K562 (cell line): Measurements from ENCODE around the gene DIPK1B. TPM values are rescaled to one million over a fixed set of nuclear protein-coding genes. Genes with fewer than 3 reads are reported as not detected.
A peak's percentile ranks its signal among the peaks of the same experiment; 100 is the strongest.

Source experiments
- ARNT ChIP-seq, 2 experiments: fragments of 450-650 bp; IDR thresholded peaks; 2 replicates each; pipeline ENCODE4 v1.6.1; 2016; ENCODE audit warnings: mild to moderate bottlenecking in 1 of 2
- COPS2 ChIP-seq: fragments of 450-650 bp; conservative IDR thresholded peaks from 2 replicates; pipeline ENCODE4 v1.6.1; 2016; ENCODE audit warnings: mild to moderate bottlenecking, moderate library complexity
- FOXK1 ChIP-seq: sonication (generic); formaldehyde crosslinking; IDR thresholded peaks from 2 replicates; pipeline ENCODE4 v1.8.0; 2022; ENCODE audit warnings: missing genetic modification reagents, mild to moderate bottlenecking, borderline replicate concordance
- GATA2 ChIP-seq: sonication (generic); formaldehyde crosslinking; IDR thresholded peaks from 2 replicates; pipeline ENCODE4 v1.4.0; 2020; ENCODE audit warnings: mild to moderate bottlenecking, missing genetic modification reagents
- IRF2 ChIP-seq: sonication (generic); formaldehyde crosslinking; IDR thresholded peaks from 2 replicates; pipeline ENCODE4 v1.8.1; 2022; ENCODE audit warnings: mild to moderate bottlenecking, missing genetic modification reagents
- LEF1 ChIP-seq: fragments of 450-650 bp; IDR thresholded peaks from 2 replicates; pipeline ENCODE4 v1.6.1; 2016; ENCODE audit warnings: mild to moderate bottlenecking
- MBD2 ChIP-seq: sonication (generic); IDR thresholded peaks from 2 replicates; pipeline ENCODE4 v1.6.1; 2016; ENCODE audit warnings: low read depth, borderline replicate concordance
- SAFB ChIP-seq: fragments of 200-400 bp; formaldehyde crosslinking; IDR thresholded peaks from 2 replicates; pipeline ENCODE4 v1.6.1; 2017; ENCODE audit warnings: low read depth, low read length, borderline replicate concordance
- SMARCB1 ChIP-seq: IDR thresholded peaks from 2 replicates; pipeline ENCODE4 v1.6.1; 2011; ENCODE audit warnings: improper control_type of control experiment, low read depth; ENCODE audit not compliant: insufficient read length
- TCF3 ChIP-seq: sonication (generic); formaldehyde crosslinking; IDR thresholded peaks from 2 replicates; pipeline ENCODE4 v1.4.0; 2020; ENCODE audit warnings: mild to moderate bottlenecking, missing genetic modification reagents
- THRAP3 ChIP-seq: fragments of 450-650 bp; IDR thresholded peaks from 2 replicates; pipeline ENCODE4 v1.6.1; 2016; ENCODE audit warnings: mild to moderate bottlenecking, inconsistent platforms, borderline replicate concordance
- ZC3H8 ChIP-seq: fragments of 450-650 bp; IDR thresholded peaks from 2 replicates; pipeline ENCODE4 v1.6.1; 2017
- ZNF146 ChIP-seq: IDR thresholded peaks from one replicate; pipeline ENCODE4 v1.6.1; 2018; ENCODE audit warnings: missing compliant biosample characterization; ENCODE audit not compliant: unreplicated experiment
- ZNF197 ChIP-seq: fragments of 200-800 bp; sonication (Bioruptor generic); IDR thresholded peaks from 2 replicates; pipeline ENCODE4 v1.6.1; 2016; ENCODE audit warnings: low read depth, missing genetic modification characterization, missing compliant biosample characterization
- ZNF41 ChIP-seq: fragments of 250-450 bp; sonication (Bioruptor Pico); conservative IDR thresholded peaks from 2 replicates; pipeline ENCODE4 v1.4.0; 2020; ENCODE audit warnings: mild to moderate bottlenecking
- ZNF445 ChIP-seq: fragments of 250-450 bp; sonication (Bioruptor Pico); IDR thresholded peaks from 2 replicates; pipeline ENCODE4 v1.4.0; 2020; ENCODE audit warnings: low read depth, mild to moderate bottlenecking, moderate library complexity
- ZNF584 ChIP-seq: fragments of 200-800 bp; sonication (Bioruptor generic); IDR thresholded peaks from 2 replicates; pipeline ENCODE4 v1.6.1; 2016; ENCODE audit warnings: low read depth, mild to moderate bottlenecking, missing genetic modification characterization, missing compliant biosample characterization
- ZNF668 ChIP-seq: fragments of 250-450 bp; sonication (Bioruptor Pico); IDR thresholded peaks from 2 replicates; pipeline ENCODE4 v1.8.0; 2022; ENCODE audit warnings: mild to moderate bottlenecking, inconsistent platforms
- ZNF696 ChIP-seq: fragments of 250-450 bp; sonication (Bioruptor Pico); conservative IDR thresholded peaks from 2 replicates; pipeline ENCODE4 v1.4.0; 2020; ENCODE audit warnings: mild to moderate bottlenecking, moderate library complexity
- ZZZ3 ChIP-seq: fragments of 450-650 bp; IDR thresholded peaks from 2 replicates; pipeline ENCODE4 v1.6.1; 2016; ENCODE audit warnings: antibody characterized with exemption, mild to moderate bottlenecking, moderate library complexity
- polyA plus RNA-seq, 8 experiments: library from polyadenylated mRNA; depleted of rRNA in 4 of 8; stranded (reverse) in 5 of 8; unstranded in 3 of 8; fragments of >200 nt; fragmentation: Nextera tagmentation in 2 of 8; fragmentation: Illumina TruSeq in 1 of 8; extraction: Ambion mirVana in 2 of 8; extraction: Trizol in 1 of 8; gene quantifications; 2 replicates each; pipeline versions ENCODE4 v1.2.1 to v1.2.3, GENCODE V29; 2011 to 2014; ENCODE audit warnings: inconsistent platforms in 1 of 8, missing spikeins in 1 of 8
- total RNA-seq, 7 experiments: library from RNA; depleted of rRNA in 6 of 7; stranded (reverse); fragments of >200 nt in 6 of 7; fragmentation: Illumina TruSeq in 2 of 7; extraction: Trizol in 2 of 7; gene quantifications; 2 replicates each; pipeline versions ENCODE4 v1.2.1 to v1.2.3, GENCODE V29; 2011 to 2021; ENCODE audit warnings: low replicate concordance in 1 of 7
- TF ChIP-seq, protein P1 (sequence below), 2 experiments: fragments of 450-650 bp; conservative IDR thresholded peaks; 2 replicates each; pipeline ENCODE4 v1.6.1; 2017; ENCODE audit warnings: mild to moderate bottlenecking in 2 of 2, moderate library complexity in 2 of 2
- TF ChIP-seq, protein P2 (sequence below): fragments of 450-650 bp; formaldehyde crosslinking; IDR thresholded peaks from 2 replicates; pipeline ENCODE4 v1.4.0; 2020; ENCODE audit warnings: mild to moderate bottlenecking, moderate library complexity
- TF ChIP-seq, protein P3 (sequence below): fragments of 450-650 bp; IDR thresholded peaks from 2 replicates; pipeline ENCODE4 v1.6.1; 2017; ENCODE audit warnings: mild to moderate bottlenecking, moderate library complexity
- TF ChIP-seq, protein P4 (sequence below): fragments of 250-450 bp; sonication (Bioruptor Pico); IDR thresholded peaks from 2 replicates; pipeline ENCODE4 v1.4.0; 2020; ENCODE audit warnings: mild to moderate bottlenecking

The DIPK1B gene
- total and polyA plus RNA-seq, 9 of the 15 experiments (the other 6 are each of a cell fraction or from before 2014, with no cell fraction given), result 0.08 to 22.3 (median 5.9) TPM

DNA sequence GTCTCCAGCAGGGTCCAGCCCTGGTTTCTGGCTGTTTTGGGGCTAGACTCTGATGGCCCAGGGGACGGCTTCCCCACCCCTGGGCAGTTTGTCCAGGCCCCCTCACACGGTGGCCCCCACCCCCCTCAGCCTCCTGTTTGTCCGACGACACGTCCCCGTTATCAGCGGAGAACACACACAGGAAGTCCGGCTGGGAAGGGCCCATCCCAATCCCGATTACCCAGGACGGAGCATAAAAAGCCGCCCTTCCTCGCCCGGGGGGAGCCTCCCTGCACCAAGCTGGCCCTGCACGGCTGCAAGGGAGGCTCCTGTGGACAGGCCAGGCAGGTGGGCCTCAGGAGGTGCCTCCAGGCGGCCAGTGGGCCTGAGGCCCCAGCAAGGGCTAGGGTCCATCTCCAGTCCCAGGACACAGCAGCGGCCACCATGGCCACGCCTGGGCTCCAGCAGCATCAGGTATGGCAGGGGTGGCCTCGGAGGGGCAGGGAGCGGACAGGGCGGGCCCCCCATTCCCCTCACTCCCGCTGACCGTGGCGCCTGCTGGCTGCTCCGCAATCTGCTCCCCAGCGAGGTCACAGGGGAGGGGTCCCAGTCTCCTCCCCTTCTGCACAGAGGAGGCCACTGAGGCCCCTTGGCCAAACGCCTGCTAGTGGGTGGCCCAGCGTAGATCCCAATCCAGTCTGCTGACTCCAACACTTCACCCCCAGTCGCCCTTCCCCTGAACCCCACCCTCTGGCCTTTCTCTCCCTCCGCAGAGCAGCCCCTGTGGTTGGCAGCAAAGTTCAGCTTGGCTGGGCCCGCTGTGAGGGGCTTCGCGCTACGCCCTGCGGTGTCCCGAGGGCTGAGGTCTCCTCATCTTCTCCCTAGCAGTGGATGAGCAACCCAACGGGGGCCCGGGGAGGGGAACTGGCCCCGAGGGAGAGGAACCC, 49.5 kb upstream of the DIPK1B start, which contains the start of gene EGFL7 (continued):
- TF ChIP-seq, protein P1, sequence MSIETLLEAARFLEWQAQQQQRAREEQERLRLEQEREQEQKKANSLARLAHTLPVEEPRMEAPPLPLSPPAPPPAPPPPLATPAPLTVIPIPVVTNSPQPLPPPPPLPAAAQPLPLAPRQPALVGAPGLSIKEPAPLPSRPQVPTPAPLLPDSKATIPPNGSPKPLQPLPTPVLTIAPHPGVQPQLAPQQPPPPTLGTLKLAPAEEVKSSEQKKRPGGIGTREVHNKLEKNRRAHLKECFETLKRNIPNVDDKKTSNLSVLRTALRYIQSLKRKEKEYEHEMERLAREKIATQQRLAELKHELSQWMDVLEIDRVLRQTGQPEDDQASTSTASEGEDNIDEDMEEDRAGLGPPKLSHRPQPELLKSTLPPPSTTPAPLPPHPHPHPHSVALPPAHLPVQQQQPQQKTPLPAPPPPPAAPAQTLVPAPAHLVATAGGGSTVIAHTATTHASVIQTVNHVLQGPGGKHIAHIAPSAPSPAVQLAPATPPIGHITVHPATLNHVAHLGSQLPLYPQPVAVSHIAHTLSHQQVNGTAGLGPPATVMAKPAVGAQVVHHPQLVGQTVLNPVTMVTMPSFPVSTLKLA (conservative IDR thresholded peaks at IDR 0.05), result peak; percentile 71 to 83
- TF ChIP-seq, protein P2, sequence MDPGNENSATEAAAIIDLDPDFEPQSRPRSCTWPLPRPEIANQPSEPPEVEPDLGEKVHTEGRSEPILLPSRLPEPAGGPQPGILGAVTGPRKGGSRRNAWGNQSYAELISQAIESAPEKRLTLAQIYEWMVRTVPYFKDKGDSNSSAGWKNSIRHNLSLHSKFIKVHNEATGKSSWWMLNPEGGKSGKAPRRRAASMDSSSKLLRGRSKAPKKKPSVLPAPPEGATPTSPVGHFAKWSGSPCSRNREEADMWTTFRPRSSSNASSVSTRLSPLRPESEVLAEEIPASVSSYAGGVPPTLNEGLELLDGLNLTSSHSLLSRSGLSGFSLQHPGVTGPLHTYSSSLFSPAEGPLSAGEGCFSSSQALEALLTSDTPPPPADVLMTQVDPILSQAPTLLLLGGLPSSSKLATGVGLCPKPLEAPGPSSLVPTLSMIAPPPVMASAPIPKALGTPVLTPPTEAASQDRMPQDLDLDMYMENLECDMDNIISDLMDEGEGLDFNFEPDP, result no peak
- TF ChIP-seq ZNF668 (CRISPR knock-in tag) (no peak), ZC3H8 (no peak), ZNF197 (CRISPR knock-in tag) (no peak), FOXK1 (no peak), ZNF445 (CRISPR knock-in tag) (no peak), SAFB (no peak), ZNF584 (CRISPR knock-in tag) (no peak), ZNF696 (CRISPR knock-in tag) (no peak), LEF1 (peak; percentile 72; the same call in 1 of the 2 replicates), SMARCB1 (no peak), COPS2 (no peak), ZNF41 (no peak), IRF2 (CRISPR knock-in tag) (no peak), ZNF146 (CRISPR knock-in tag) (peak; percentile 20), THRAP3 (no peak; the same call in 1 of the 2 replicates), GATA2 (CRISPR knock-in tag) (peak; percentile 90), ARNT (IDR thresholded peaks at IDR 0.05) (peak in 1 of 2 experiments; percentile 86; a peak in 2 of 4 replicates), MBD2 (peak; percentile 88), ZZZ3 (no peak), TCF3 (CRISPR knock-in tag) (peak; percentile 98)
- TF ChIP-seq, protein P3, sequence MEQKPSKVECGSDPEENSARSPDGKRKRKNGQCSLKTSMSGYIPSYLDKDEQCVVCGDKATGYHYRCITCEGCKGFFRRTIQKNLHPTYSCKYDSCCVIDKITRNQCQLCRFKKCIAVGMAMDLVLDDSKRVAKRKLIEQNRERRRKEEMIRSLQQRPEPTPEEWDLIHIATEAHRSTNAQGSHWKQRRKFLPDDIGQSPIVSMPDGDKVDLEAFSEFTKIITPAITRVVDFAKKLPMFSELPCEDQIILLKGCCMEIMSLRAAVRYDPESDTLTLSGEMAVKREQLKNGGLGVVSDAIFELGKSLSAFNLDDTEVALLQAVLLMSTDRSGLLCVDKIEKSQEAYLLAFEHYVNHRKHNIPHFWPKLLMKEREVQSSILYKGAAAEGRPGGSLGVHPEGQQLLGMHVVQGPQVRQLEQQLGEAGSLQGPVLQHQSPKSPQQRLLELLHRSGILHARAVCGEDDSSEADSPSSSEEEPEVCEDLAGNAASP, result no peak
- TF ChIP-seq, protein P4, sequence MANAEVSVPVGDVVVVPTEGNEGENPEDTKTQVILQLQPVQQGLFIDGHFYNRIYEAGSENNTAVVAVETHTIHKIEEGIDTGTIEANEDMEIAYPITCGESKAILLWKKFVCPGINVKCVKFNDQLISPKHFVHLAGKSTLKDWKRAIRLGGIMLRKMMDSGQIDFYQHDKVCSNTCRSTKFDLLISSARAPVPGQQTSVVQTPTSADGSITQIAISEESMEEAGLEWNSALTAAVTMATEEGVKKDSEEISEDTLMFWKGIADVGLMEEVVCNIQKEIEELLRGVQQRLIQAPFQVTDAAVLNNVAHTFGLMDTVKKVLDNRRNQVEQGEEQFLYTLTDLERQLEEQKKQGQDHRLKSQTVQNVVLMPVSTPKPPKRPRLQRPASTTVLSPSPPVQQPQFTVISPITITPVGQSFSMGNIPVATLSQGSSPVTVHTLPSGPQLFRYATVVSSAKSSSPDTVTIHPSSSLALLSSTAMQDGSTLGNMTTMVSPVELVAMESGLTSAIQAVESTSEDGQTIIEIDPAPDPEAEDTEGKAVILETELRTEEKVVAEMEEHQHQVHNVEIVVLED (CRISPR knock-in tag), result no peak
